Mammary microvascular endothelial cell (primary cell): ENCODE measurements around the gene ADPRS. TPM values are rescaled to one million over a fixed set of nuclear protein-coding genes. Genes with fewer than 3 reads are reported as not detected.

ENCODE experiments used
- total RNA-seq: library from RNA; depleted of rRNA; stranded (reverse); fragments of >200 nt; gene quantifications from 2 replicates; pipeline ENCODE4 v1.2.3, GENCODE V29; 2015

Gene ADPRS, protein sequence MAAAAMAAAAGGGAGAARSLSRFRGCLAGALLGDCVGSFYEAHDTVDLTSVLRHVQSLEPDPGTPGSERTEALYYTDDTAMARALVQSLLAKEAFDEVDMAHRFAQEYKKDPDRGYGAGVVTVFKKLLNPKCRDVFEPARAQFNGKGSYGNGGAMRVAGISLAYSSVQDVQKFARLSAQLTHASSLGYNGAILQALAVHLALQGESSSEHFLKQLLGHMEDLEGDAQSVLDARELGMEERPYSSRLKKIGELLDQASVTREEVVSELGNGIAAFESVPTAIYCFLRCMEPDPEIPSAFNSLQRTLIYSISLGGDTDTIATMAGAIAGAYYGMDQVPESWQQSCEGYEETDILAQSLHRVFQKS
- 84.1 and 88.7 TPM in 2 replicates for total RNA-seq

GRCh38 chr1:36088577-36089392 is at the start of gene ADPRS:
ADPRS (plus strand) TSS chr1:36088892; CDS start chr1:36088905, 13 bp downstream.

GRCh38 chr1:36083635-36084496 is 4.8 kb upstream of the ADPRS start, which contains the start of gene TEKT2:
TEKT2 (plus strand) TSS chr1:36084094; CDS start chr1:36084922, 828 bp downstream.

GRCh38 chr1:36125129-36125991 is 36.7 kb downstream of the ADPRS start, which contains the start of gene COL8A2:
COL8A2 (minus strand) TSS chr1:36125222; CDS start chr1:36100242, 24,980 bp downstream.

Other genes with a start within 250 kb of the ADPRS start
- gene AGO1, start 205.7 kb upstream of the ADPRS start, total RNA-seq, result 14.1 and 14.7 TPM in 2 replicates
- 9.4 and 14.5 TPM in 2 replicates for gene AGO3, start 157.8 kb upstream of the ADPRS start, total RNA-seq
- 0.07 and 0.30 TPM in 2 replicates for gene TEKT2, start 4.8 kb upstream of the ADPRS start, total RNA-seq
- gene COL8A2, start 36.3 kb downstream of the ADPRS start, total RNA-seq, result 1.1 and 1.7 TPM in 2 replicates
- gene TRAPPC3, start 60.6 kb downstream of the ADPRS start, total RNA-seq, result 124 and 150 TPM in 2 replicates
- 192 and 213 TPM in 2 replicates for gene MAP7D1, start 67.3 kb downstream of the ADPRS start, total RNA-seq
- 84.9 and 89.9 TPM in 2 replicates for gene THRAP3, start 135.6 kb downstream of the ADPRS start, total RNA-seq
- 0.40 and 0.64 TPM in 2 replicates for gene SH3D21, start 217.5 kb downstream of the ADPRS start, total RNA-seq
- gene EVA1B, start 234.8 kb downstream of the ADPRS start, total RNA-seq, result 88.7 and 88.9 TPM in 2 replicates